Measurements from ENCODE around the gene ZNF689.

DNA sequence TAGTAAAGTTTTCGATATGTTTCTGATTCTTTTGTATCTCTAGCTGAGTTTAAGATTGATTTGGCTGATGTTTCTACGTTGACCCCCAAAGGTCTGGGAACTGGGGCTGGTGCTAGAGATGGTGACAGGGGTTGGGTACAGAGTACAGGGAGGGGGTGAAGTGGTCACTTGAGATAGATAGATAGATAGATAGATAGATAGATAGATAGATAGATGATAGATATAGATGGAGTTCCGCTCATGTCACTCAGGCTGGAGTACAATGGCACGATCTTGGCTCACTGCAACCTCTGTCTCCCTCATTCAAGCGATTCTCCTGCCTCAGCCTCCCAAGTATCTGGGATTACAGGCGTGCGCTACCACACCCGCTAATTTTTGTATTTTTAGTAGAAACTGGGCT is 46.2 kb upstream of the ZNF689 start:
- TF ChIP-seq, protein P1, sequence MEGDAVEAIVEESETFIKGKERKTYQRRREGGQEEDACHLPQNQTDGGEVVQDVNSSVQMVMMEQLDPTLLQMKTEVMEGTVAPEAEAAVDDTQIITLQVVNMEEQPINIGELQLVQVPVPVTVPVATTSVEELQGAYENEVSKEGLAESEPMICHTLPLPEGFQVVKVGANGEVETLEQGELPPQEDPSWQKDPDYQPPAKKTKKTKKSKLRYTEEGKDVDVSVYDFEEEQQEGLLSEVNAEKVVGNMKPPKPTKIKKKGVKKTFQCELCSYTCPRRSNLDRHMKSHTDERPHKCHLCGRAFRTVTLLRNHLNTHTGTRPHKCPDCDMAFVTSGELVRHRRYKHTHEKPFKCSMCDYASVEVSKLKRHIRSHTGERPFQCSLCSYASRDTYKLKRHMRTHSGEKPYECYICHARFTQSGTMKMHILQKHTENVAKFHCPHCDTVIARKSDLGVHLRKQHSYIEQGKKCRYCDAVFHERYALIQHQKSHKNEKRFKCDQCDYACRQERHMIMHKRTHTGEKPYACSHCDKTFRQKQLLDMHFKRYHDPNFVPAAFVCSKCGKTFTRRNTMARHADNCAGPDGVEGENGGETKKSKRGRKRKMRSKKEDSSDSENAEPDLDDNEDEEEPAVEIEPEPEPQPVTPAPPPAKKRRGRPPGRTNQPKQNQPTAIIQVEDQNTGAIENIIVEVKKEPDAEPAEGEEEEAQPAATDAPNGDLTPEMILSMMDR (IDR thresholded peaks at IDR 0.05; ENCODE audit: low read length), result no peak
- TF ChIP-seq EZH2 (IDR thresholded peaks at IDR 0.05; ENCODE audit: borderline replicate concordance, low read length), result no peak
